SU-DHL-6 (cell line): ENCODE data around the gene RBFA.

Experiments used
- EZH2phosphoT487 ChIP-seq: fragments of 200-600 bp; sonication (generic), shearing (Covaris generic); conservative IDR thresholded peaks from 2 replicates; pipeline ENCODE4 v1.6.1; 2018; ENCODE audit warnings: mild to moderate bottlenecking, antibody characterized with exemption, low read length, moderate library complexity, mixed read lengths
- TF ChIP-seq, protein P1 (sequence below): fragments of 200-600 bp; sonication (generic); IDR thresholded peaks from one replicate; pipeline ENCODE4 v1.5.1; 2017; ENCODE audit warnings: antibody characterized with exemption, mild to moderate bottlenecking, low read length, moderate library complexity; ENCODE audit not compliant: insufficient read depth, poor library complexity, severe bottlenecking

DNA sequence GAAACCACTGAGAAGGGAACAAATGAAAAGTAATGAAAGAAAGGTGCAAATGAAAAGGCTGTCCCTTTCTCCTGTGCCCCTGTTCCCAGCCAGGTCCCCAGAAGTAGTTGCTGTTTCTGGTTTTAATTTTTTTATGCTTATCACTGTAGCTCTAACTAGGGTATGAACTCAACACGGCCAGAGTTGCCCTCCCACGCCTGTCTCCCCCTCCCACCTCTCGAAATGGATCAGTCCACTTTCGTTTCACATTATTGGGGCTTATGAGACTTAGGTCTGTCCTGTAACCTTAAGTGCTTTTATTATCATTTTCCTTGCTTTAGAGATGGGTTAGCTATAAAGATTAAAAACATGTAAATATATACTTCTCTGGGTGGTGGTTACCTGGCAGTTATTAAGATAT lies 8.6 kb downstream of the RBFA start:
- TF ChIP-seq, protein P1, sequence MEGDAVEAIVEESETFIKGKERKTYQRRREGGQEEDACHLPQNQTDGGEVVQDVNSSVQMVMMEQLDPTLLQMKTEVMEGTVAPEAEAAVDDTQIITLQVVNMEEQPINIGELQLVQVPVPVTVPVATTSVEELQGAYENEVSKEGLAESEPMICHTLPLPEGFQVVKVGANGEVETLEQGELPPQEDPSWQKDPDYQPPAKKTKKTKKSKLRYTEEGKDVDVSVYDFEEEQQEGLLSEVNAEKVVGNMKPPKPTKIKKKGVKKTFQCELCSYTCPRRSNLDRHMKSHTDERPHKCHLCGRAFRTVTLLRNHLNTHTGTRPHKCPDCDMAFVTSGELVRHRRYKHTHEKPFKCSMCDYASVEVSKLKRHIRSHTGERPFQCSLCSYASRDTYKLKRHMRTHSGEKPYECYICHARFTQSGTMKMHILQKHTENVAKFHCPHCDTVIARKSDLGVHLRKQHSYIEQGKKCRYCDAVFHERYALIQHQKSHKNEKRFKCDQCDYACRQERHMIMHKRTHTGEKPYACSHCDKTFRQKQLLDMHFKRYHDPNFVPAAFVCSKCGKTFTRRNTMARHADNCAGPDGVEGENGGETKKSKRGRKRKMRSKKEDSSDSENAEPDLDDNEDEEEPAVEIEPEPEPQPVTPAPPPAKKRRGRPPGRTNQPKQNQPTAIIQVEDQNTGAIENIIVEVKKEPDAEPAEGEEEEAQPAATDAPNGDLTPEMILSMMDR = no peak
- no peak for TF ChIP-seq EZH2phosphoT487
